Activated gamma-delta T cell treated with Interleukin-2 at 50 U/mL for 16 hours (primary cell): Measurements from ENCODE around the gene GIGYF2.
"Not testable (repeated sequence)": the region's sequence is repeated elsewhere in the genome, so short reads cannot be mapped to it uniquely, and the experiment has no call there.

Experiments
- DNase-seq: peaks from one replicate; pipeline ENCODE4 v3.0.0-alpha.2; 2020

Gene GIGYF2

GRCh38 chr2:232817756-232818155 is 120.6 kb downstream of the GIGYF2 start:
- no peak for DNase-seq

- DNase-seq: no peak
Observed at GRCh38 chr2:232829988-232830387, 132.9 kb downstream of the GIGYF2 start.

DNA sequence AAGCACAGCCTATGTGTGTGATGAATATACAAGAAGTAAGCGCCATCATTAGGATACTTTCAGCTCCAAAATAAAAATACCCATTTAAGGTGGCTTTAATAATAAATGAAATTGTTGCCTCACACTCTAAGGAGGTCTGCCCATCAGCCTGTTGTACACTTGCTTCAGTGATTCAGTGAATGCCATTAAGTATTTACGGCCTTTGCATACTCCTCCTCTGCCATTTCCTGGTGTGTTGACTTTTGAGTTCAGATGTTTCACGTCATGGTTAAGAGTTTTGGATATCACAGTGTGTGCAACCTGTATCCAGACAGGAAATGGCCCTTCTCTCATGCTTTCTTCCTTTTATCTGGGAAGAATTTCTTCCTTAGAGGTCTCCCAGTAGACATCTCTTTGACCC is 134.4 kb downstream of the GIGYF2 start:
- no peak for DNase-seq

DNA sequence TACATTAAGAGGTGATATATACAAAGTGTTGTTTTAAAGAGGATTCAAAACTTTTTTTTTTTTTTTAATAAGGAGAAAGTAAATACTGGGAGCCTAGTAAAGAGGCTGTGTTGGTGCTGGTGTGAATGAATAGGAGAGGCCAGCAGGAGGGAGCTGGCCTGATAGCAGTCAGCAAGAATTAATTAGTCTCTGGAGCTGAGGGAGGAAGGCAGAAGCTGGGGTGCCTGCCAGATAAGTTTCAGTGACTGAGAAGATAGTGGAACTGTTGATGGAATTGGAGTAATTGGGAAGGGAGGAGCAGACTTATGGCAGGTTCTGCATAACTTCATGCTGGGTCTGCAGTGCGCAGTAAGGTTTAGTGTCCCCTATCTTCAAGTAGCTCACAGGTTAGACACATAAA is 136.7 kb downstream of the GIGYF2 start:
- no peak for DNase-seq

DNA sequence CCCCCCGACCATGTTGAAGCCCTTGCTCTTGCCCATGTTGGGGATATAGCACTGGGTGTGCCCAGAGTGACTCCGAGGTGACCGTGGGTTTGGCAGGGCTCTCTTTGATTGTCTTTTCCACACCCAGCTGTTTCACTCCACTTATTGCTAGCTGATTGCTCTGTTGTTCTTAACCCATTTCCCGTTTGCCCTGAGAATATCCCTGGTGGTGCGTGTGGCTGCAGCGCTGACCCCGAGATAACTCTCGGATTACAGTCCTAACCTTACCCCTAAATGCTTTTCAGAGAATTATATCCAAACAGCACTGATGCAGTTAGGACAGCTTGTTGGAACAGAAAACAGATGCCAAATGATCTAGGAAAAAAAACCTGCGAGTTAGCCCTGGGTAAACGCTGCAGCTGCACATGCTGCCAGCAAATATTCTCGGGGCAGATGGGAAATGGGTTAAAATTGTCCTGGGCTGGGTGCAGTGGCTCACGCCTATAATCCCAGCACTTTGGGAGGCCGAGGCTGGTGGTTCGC is 138.6 kb downstream of the GIGYF2 start:
- no peak for DNase-seq

GRCh38 chr2:232836934-232837333 is 139.8 kb downstream of the GIGYF2 start:
- DNase-seq: no peak

DNA sequence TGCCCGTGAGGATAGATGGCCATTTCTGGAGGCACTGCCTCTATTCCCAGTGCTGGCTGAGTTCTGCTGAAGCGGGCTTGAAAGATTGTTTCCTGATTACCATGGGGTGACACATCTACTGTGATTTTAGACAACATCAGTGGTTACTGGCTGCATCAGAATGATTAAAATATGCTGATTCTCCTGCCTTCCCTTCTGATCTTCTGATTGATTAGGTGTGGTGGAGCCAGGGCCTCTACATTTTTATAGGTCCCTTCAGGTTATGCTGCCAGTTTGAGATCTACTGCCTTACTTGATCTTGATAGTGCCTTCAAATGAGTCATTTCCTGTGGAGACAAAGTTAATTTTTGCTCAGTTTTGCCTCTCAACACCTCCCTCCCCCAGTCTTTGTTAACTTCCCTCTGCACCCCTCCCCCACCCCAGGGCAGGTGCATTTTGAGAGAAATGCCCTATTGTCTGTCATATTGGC is 141.3 kb downstream of the GIGYF2 start:
- peak; percentile 62 for DNase-seq

DNA sequence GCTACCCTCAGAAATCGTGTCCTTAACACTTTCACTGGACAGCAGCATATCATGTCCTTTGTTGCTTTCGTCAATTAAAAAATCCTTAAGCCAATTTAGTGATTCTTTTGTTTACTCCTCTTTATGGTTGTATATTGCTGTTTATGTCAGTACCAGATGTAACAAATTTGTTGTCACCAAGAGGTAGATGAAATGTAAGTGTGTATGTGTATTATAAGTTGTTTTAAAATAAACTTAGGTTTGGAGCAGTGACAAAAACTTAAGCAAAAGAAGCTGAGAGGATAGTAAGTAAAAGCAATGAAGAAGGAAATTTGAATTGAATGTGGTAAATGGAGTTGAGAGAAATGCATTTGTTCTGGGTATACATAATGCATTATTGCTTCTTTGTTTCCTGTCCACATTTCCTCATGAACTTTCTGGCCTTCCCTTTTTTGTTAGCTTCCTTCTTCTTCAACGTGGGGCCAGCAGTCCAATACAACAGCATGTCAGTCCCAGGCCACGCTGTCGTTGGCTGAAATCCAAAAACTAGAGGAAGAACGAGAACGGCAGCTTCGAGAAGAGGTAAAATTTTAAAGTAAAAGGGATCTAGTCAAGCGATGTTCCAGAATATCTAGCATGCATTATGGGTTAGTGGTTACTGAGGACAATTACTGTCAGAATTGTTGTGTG is 142.4 kb downstream of the GIGYF2 start:
- no peak for DNase-seq

- DNase-seq: no peak
Observed at GRCh38 chr2:232842689-232843088, 145.6 kb downstream of the GIGYF2 start.

DNA sequence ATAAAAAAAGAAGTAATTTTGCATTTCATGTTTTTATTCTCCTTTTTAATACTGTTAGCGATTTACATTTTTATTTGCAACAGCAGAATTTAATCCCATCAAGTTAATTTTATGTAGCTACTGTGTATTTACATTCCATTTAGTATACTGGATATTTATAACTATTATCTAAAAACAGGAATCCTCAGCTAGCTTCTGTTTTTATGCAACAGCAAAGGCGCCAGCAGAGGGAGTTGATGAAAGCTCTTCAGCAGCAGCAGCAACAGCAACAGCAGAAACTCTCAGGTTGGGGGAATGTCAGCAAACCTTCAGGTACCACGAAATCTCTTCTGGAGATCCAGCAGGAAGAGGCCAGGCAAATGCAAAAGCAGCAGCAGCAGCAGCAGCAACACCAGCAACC is 146.7 kb downstream of the GIGYF2 start:
- no peak for DNase-seq

DNA sequence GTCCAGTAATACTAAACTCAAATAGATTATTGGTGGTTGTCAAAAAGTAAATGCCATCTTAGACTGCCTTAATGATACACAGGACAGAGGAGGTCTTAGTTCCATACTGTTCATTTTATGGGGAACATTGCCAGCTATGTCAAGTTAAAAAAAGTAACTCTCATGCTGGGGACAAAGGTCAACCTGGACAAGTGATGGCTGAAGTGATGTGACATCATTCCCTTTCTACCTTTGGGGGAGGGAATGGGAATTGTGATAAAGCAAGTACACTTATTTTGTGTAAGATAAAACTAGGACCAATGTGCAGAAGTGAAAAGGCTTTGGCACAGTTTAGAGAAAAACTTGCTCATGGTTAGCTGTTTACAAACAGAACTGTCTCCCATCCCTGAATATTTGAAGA is 148.9 kb downstream of the GIGYF2 start:
- DNase-seq: no peak

GRCh38 chr2:232850039-232850438 is 152.9 kb downstream of the GIGYF2 start:
- DNase-seq: no peak

DNA sequence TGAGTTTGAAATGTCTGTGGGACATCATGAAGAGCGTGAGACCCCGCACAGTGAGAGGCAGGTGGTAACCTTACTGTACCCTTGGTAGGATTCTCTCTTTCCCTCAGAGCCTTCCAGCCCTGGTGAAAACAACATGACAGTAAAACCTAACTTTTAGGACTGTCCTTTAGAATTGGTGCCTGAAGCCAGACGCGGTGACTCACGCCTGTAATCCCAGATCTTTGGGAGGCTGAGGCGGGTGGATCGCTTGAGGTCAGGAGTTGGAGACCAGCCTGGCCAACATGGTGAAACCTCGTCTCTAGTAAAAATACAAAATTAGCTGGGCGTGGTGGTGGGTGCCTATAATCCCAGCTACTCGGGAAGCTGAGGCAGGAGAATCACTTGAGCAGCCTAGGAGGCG is 154.9 kb downstream of the GIGYF2 start:
- DNase-seq: not testable (repeated sequence)

DNA sequence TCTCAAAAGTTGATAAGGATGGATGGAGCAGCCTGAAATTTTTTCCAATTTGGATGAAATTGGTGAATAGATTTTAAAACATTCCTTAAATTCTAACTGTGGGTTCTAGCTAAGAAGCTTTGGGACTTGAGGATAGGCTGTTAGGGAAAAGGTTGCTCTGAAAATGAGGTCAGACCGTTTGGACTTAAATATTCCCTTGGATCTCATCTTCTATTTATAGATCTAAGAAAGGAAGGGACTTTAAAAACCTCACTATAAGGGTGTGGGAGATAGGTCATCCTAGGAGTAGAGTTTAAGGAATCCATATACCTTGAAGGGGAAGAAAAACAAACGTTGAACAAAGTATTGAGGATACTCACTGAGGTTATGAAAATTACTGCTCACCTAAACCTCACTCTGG is 155.5 kb downstream of the GIGYF2 start:
- no peak for DNase-seq

- no peak for DNase-seq
Observed at GRCh38 chr2:232854082-232854481, 157.0 kb downstream of the GIGYF2 start.

DNA sequence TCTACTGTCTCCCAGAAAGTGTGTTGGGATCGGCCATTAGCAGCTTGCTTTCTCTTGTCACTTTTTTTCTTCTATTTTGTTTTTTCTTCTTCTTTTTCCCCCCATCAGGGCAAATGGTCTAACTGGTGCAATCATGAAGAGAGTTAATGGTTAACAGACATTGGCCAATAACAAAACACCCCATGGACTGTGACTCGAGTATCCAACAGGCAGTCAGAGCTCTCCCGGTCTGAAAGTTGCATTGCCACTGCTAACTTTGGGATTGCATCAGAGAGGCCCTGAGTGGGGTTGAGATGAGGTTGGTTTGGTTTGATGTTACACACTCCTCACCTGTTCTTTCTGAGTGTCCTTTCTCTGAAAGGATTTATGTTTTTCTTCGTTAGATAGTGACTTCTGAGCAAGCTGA is 160.0 kb downstream of the GIGYF2 start:
- DNase-seq: no peak

DNA sequence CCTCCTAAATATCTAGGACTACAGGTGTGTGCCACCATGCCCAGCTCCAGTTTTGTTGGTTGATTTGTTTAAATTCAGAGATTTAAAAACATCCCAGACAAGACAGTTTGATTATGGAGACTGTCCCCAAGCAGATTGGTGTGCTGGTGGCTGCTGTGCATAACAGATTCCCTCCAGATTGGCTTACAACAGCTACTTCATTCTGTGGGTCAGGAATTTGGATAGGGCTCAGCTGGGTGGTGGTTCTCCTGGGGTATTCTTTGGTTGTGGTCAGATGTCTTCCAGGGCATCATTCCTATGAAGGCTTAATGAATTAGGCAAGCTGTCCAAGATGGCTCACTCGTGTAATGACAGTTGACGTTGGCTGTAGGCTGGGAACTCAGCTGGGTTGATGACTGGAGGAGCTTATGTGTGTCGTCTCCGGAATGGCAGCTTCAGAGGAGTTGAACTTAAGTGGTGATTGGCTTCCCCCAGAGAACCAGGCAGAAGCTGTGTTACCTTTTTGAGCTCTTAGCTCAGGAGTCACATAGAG is 162.3 kb downstream of the GIGYF2 start:
- no peak for DNase-seq

DNA sequence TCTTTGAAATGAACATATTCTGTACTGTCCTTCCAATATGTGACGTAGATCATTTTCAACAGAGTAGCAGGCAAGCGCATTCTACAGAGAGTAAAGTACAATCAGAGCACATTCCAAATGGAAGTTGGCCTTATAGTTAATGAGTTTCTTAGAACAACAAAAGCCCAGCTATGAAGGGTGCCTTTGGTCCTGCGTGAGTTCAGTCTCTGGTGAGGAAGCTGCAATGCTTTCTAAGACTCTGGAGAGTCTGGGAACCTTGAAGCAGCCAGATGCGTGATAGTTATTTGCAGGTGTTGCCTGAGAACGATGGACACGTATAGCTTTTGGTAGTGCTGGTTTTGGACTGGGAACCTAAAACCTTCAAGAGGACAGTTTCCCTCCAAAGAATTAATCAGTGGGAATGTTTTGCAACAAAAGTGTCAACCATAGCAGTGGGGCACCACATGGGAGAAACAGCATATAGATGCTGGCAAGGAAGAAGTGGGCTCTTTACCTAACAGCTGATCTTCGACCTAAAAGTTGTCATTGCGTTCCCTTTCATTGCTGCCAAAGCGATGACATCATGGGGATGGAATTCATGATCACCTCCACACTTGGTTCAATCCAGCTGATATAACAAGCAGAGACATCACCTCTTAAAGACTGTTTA is 163.6 kb downstream of the GIGYF2 start:
- DNase-seq: no peak

DNA sequence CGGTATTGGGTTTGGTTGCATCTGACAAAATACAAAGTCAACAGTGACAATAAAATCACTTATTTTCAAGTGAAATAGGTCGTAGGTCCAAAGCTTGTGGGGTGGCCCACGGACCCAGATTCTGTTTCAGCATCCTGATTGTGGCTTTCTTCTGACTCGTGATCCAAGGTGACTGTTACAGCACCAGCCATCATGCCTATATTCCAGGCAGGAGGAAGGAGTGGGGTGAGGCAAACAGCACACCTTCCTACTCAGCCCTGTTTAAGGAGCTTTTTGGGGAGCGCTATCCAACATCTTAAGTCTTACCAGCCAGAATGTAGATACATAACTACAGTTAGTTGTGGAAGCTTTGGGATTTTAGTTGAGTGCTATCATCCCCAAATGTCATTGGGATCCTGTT is 164.2 kb downstream of the GIGYF2 start:
- DNase-seq: no peak

GRCh38 chr2:232863996-232864395 is 166.9 kb downstream of the GIGYF2 start:
- DNase-seq: no peak

DNA sequence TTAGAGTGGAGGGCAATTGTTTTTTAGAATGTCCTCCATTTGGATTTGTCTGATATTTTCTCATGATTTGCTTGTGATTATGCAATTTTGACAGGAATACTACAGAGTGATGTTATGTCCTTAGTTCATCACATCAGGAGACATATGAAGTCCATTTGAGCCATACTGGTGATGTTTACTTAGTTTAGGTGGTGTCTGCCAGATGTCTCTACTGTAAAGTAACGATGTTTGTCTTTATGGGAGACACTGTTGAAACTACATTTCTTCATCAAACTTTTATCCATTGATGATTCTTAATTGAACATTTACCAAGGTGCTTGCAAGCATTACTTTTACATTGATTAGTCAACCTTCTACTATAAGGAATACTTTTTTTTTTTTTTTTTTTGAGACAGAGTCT is 168.0 kb downstream of the GIGYF2 start:
- DNase-seq: no peak

GRCh38 chr2:232866104-232866503 is 169.0 kb downstream of the GIGYF2 start:
- DNase-seq: no peak

GRCh38 chr2:232869138-232870017 is 172.2 kb downstream of the GIGYF2 start:
- no peak for DNase-seq
